Fibroblast of skin of right biceps (primary cell): ENCODE measurements around the gene TMEM242.
"Not testable (repeated sequence)": the region's sequence is repeated elsewhere in the genome, so short reads cannot be mapped to it uniquely, and the experiment has no call there.

ENCODE experiments used
- DNase-seq: peaks from one replicate; pipeline ENCODE4 v3.0.0-alpha.2; 2013

TMEM242 gene

DNA sequence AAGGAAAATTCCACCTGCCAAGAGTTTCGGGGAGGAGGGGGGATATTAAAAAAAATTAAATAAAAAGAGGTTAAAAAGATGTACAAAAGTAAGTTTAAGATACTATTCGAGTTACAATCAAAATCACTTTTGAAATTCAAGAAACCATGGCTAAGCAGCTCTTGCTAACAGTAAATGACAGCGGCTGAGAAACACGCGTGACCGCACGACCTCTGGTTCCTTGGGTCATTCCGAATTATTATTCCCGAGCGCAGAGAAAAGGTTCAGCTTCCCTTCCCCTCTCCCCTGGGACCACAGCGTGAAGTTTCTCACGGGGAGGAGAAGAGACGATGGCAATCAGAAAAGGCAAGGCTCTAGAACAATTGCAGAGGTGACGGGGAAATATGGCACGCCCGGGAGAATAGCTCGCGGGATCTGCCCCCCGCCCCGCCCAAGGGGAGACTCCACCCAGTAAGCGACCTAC, 496 bp downstream of the TMEM242 start:
- DNase-seq: no peak

DNA sequence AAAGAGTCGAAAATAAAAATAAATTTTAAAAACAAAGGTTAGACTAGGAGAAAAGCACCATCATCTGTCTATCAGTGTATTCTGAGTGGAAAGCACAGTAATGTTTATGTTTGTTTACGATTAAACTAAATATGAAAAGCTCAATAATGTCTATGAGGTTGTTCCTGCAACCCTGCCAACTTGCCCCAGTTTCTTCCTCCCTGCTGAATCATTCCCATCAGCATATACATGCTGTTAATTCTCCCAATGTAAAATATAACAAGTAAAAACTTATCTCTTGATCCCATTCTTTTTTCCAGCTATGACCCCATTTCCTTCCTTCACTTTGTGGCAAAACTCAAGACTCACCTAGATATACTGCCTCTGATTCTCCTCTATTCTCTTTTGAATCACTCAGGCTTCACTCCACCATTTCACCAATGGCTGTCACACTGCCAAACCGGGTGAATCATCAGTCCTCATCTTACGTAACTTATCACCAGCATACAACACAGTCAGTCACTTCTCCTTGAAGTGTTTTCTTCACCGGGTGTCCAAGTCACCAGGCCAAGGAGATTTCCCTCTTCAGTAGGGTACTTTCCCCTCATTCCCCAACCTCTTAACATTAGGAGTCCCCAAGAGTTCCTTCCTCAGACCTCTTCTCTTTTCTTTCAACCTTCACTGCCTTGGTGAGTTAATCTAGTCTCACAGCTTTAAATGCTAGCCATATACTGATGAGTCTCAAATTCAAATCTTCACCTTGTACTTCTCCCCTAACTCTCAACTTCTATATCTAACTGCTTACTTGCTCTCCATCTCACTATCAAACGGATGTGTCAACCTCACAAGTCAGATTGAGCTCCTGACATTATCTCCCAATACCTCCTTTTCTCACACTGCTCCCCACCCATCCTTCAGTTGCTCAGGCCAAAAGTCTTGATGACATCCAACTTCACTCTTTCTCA, 6.2 kb downstream of the TMEM242 start:
- peak; percentile 87 for DNase-seq

DNA sequence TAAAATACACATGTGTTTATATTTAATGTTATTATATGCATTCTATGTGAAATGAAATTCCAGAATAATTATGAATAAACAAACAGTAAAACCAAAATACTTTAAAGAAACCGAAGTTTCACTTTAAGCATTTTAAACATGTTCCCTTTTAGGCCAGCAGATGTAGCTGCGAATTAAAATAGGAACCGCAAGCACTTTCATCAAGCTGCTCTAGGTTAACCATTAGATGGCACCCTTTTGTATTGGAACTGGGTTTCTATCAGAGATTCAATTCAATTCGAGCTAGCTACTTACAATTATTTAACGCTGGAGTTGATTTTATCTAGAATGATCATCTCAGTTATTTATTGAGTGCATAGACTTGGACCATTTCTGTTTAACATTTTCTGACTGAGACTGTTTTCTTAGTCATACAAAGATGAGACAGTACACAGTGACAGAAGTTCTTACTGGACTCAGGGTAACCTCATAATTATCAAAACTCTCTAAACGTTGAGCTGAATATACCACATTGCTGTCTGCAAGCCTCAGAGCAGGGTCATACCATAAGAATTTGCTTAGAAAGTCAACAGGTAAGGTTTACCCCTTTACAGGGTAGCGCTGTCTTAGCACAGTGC, 8.5 kb downstream of the TMEM242 start:
- peak; percentile 73 for DNase-seq

DNA sequence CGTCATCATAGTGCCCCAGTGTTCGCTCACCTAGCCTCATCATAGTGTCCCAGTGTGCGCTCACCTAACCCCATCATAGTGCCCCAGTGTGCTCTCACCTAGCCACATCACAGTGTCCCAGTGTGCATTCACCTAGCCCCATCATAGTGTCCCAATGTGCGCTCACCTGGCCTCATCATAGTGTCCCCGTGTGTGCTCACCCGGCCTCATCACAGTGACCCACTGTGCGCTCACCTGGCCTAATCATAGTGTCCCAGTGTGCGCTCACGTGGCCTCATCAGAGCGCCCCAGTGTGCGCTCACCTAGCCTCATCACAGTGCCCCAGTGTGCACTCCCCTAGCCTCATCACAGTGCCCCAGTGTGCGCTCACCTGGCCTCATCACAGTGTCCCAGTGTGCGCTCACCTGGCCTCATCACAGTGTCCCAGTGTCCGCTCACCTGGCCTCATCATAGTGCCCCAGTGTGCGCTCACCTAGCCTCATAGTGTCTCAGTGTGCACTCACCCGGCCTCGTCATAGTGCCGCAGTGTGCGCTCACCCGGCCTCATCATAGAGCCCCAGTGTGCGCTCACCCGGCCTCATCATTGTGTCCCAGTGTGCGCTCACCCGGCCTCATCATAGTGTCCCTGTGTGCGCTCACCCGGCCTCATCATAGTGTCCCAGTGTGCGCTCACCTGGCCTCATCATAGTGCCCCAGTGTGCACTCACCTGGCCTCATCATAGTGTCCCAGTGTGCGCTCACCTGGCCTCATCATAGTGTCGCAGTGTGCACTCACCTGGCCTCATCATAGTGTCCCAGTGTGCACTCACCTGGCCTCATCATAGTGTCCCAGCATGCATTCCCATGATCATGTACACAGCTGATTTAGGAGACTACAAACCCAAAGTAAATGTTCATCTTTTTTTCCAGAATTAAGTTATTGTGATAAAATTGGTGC, 9.5 kb downstream of the TMEM242 start:
- DNase-seq: no peak

DNA sequence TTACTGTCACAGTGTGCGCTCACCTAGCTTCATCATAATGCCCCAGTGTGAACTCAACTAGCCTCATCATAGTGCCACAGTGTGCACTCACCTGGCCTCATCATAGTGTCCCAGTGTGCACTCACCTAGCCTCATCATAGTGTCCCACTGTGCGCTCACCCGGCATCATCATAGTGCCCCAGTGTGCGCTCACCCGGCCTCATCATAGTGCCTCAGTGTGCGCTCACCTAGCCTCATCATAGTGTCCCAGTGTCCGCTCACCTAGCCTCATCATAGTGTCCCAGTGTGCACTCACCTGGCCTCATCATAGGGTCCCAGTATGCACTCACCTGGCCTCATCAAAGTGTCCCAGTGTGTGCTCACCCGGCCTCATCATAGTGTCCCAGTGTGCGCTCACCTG, 10.6 kb downstream of the TMEM242 start:
- DNase-seq: no peak

DNA sequence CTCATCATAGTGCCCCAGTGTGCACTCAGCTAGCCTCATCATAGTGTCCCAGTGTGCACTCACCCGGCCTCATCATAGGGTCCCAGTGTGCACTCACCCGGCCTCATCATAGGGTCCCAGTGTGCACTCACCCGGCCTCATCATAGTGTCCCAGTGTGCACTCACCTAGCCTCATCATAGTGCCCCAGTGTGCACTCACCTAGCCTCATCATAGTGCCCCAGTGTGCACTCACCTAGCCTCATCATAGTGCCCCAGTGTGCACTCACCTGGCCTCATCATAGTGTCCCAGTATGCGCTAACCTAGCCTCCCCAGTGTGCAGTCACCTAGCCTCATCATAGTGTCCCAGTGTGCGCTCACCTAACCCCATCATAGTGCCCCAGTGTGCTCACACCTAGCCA, 12.6 kb downstream of the TMEM242 start:
- DNase-seq: not testable (repeated sequence)

DNA sequence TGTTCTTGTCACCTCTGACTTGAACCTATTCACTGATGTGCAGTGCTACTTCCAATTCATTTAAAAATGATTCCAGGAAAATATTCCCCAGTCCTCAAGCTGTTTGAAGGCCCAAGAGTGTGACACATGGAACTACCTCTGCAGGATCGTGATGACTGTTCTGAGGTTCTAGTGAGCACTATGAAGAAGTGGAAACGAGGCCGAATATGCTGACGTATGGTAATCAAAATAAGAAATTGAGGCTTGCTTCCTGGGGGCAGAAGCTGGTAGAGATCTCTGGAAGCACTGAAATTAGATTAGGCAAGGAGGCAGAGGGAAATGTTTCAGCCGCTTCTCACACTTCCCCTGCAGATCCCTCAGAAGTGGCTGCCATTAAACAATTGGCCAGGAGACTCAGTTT, 15.7 kb downstream of the TMEM242 start:
- no peak for DNase-seq

DNA sequence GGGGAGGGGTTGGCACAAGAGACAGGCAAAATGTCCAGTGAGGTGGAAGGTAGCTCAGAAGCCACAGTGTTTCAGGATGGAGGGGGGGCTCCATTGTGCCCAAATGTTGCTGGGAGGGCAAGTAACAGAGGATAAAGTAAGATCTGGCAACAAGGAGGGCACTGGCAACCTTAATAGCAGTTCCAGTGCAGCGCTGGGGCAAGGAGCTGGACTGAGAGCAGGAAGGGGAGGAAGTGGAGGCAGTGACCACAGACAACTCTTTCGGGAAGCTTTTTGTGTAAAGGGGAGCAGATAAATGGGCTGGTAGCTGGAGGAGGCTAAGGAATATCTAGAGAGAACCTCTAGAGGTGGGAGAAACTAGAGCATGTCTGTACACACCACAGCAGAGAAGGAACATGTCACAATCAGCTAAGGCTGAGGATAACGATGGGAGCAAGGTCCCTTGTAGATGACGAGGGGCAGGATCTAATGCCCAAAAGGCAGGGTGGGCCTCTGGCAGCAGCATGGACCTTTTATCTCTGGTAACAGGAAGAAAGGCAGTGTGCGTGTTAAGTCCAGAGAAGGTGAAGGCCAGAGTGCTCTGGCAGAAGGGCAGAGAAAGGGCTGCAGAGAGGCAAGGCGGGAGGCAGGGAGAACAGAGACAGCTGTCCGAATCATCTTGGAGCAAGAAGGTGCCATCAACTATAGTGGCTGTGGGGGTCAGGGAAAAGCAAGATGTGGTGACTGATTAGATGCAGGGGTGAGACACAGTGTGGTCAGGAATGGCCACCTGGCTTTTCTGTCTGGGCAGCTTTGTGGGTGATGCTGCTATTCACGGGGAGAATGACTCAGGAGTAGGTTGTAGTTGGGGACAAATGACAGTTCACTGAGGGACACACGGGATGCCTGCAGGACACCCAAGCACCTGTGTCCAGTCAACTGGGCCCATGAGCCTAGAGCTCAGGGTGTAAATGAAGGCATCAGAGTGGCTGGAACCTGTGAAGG, 17.4 kb downstream of the TMEM242 start:
- DNase-seq: no peak

DNA sequence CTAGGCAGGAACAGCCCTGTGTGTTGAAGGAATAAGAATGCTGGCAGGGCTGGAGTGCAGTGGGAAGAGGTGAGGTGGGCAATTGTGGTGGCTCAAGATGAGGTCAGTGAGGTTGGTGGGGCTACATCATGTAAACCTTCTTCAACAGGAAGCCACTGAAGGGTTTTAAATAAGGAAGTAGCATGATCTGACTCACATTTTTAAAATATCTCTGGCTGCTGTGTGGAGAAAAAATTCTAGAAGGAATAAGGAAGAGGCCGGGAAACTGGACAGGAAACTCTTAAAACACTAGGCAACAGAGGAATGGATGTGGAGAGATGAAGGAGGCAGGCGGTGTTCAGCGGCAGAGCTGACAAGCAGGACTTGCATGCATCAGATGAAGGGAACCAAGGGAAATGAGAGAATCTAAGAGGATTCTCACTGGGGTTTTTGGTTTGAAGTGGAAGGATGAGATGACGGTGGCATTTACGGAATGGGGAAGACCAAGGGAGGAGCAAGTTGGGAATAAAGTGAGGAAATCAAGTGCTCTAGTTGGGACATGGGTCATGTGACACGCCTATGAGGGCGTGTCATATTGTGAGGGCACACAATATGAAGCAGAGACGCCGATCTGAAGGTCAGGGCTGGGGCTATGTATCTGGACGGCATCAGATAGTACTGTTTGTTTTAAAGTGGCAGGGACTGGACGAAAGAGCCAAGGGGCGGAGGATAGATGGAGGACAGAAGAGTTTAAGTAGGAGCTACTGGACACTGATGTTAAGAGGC, 18.2 kb downstream of the TMEM242 start:
- peak; percentile 47 for DNase-seq

DNA sequence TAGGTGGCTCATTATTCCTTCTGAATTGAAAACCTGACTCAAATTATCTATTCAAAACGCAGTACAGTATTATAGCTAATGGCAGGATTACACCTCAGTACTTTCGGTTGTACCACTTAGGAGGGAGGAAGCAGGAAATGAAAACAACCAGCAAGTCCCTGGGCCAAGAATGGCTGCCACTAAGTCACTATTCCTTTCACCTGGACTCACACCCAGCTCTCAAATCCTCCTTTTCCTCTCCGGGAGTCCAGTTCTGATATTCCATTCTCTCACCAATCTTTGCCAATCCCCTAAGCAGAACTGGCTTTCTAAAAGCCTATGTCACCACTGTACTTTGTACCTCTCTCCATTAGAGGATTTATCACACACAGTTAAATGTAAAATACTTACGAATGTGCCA, 20.6 kb downstream of the TMEM242 start:
- DNase-seq: no peak

DNA sequence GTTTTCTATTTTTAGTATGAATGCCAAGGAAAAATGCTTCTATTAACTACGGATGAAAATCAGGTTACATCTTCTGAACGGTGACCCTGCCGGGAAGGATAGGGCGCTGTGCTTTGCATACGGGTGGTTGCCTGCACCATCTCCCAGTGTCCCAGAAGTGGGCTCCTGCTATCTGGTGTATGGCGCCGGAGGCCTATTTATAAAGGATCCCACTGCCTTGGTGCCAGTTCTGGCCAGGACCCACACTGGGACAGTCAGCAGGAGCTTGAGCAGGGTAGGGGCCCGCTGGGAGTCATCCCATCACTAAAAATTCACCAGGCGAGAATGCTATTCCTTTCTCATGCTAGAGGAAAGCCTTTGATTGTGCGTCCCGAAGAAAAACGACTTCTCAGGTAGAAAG, 22.9 kb downstream of the TMEM242 start:
- no peak for DNase-seq

DNA sequence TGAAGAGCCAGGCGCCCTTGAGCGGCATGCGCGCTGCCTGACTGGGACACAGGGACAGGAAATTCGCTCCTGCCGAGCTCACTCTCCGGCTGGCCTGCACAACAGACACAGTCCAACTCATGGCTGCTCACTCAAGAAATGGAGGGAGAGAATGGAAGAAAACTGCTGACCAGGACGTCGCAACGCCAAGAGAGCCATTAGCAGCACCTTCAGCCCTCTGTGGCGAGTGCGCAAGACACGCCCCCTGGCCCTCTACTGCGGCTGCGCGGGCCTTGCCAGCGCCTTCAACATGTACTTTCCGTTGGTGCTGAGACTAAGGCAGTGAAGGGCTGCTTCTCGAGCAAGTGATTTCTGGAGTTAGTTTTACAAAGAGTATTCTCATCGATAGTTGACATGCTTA, 23.3 kb downstream of the TMEM242 start:
- DNase-seq: no peak

DNA sequence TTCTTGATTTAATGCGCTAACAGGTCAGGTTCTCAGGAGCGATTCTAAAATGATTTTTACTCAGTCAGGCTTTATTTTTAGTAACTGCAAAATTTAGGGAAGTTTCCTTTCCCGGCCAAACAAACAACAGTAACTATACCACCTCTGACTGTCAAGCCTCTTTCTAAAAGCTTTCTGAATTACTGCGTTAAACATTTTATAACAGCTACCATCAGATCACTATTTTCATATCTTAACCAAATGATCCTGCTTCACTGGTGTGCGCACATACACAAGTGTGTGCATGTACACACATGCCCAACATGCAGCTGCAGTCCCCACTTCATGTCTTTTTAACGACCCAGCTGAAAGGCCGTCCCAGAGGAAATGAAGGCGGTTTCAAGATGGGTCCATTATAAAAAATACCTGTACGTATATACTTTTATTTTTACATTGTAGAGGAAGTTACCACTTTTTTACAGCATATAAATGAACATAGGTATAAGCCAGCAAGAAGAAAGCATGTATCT, 25.0 kb downstream of the TMEM242 start:
- DNase-seq: no peak

DNA sequence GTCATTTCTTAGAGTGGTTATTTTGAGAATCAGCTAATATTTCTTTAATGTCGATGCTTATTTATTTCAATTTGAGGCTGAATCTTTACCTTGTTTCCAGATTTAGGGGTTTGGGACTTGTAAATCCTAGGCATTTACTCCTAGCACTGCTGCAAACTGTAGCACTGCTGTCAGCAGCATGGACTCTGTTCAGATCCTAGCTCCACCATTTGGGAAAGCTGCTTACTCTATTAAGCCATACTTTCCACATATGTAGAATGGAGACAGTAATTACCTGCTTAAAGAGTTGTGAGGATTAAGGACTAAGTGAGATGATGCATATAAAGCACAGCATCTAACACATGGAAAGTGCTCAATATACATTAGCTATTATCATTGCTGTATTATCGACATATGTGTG, 28.7 kb downstream of the TMEM242 start:
- DNase-seq: no peak

DNA sequence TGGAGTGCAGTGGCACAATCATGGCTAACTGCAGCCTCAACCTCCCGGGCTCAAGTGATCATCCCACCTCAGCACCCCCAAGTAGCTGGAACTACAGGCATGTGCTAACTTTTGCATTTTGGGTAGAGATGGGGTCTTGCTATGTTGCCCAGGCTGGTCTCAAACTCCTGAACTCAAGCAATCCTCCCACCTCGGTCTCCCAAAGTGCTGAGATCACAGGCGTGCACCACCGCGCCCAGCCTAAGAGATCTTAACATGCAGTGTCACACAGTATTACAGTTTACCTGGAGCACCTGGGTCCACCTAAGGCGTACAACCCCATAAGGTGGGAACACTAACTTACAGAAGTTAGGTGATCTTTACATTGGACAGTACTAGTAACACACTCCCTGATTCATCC, 29.5 kb downstream of the TMEM242 start:
- no peak for DNase-seq

DNA sequence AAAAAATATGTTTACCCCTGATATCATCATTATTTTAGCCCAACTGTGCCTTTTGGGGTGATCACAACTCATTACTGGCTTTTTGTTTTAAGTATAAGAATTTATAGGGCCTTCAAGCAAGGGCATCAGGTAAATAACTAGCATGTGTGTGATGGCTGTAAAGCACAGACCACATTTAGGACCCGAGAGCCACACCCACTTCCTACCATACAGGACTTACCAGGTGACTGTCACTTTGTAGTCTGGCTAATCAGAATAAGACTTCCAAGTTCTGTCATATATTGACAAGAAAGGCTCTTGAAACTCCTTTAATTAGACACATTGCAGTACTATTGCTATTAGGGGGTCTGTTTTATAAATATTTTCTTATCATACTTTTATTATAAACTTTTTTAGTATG, 31.1 kb downstream of the TMEM242 start:
- no peak for DNase-seq

DNA sequence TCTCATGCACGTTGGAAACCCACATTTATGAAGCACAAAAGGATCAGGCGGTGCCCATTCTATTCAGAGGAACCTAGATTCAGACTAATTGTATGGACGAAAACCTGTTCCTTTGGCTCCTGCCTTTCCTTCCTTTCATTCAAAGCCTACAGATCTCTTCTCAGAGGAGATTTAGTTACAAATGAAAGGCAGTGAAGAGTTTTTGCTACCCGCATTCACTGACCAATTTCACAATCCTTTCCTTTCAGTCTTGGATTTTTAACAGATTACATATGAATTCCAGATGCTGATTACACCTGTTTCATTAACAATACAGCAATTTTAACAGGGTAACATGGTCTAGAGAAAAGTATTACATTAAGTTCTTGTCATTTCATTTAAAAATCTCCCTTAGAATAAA, 32.0 kb downstream of the TMEM242 start:
- DNase-seq: no peak

DNA sequence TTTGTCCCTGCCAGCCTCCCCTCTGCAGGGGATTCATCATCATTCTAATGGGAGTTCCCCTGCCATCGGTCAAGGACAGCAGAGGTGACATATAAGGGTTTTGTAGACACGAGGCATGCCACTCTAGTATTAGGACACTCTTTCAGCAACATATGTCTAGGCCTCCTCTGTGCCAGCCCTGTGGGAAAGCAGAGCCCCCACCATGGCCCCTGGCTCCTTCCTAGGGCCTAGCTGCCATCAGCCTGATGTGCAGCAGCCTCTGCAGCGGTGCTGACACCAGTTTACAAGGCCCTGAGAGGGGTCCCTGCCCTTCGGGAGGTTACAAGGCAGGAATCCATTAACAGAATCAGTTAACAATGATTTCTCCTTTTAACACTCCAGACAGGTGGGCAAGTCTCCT, 32.5 kb downstream of the TMEM242 start:
- DNase-seq: no peak

DNA sequence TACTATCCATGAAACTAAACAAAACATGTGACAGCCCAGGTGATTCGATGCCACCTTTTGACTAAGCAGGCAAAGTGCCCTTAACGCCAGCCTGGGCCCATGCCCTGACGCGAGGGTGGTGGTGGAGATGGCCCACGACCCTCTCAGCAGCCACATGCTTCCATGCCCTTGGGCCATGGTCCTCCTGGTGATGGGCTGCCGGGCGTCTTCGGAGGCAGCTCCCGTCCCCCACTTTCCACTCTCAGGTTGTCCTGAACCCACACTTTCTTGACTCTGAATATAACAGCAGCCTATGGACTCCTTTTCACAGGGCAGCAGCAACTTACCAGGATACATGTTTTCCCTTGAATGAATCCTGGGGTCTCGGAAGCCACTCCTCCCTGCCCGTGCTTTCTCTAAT, 33.6 kb downstream of the TMEM242 start:
- DNase-seq: no peak

DNA sequence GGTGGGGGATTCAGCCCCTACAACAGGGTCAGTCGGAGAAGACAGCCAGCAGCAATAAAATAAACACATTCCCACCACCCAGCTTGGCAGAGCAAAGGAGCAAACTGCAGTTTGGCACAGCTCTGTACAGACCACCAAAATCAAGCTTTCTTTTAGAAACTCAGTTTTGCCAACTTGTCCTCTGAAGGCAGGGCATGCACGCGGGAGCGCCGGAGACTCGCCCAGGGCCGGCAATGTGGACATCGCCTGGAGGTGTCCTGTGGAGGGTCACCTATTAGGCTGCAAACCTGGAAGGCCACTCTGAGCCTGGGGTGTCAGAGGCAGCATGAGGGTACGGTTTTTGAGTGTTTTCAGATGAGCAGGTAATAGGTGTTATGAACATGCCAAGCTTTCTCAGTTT, 34.7 kb downstream of the TMEM242 start:
- no peak for DNase-seq

DNA sequence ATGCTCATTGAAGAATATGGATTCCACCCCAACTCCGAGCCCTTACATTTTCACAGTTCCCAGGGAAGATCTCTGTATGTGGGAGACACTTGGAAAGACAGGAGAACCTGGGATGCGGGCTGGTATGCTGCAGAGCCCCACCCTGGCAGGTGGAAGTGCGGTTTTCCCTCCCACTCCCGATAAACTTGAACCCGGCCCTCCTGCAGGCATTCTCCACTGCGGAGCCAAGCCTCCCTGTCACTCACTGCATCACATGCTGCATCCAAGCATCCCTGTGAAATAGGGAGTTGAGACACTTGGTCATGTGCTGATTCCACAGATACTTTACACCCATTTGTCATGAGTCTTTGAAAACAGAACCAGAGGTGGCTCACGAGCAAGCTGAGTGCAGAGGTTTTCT, 35.4 kb downstream of the TMEM242 start:
- no peak for DNase-seq
